T-helper 1 cell (primary cell): ENCODE data around the gene ARL15.

Source experiments
- DNase-seq, 5 donors: peaks; one replicate each; pipeline ENCODE4 v3.0.0-alpha.2; 2012 to 2020

Gene ARL15

GRCh38 chr5:54243483-54244080 lies 66.8 kb downstream of the ARL15 start:
- DNase-seq: peak in 2 of 5 donors; percentile 16 to 28

GRCh38 chr5:54242297-54242696 lies 68.1 kb downstream of the ARL15 start:
- DNase-seq: no peak

GRCh38 chr5:54234304-54234933 lies 76.0 kb downstream of the ARL15 start:
- DNase-seq: peak in 1 of 5 donors; percentile 12

- DNase-seq: no peak
Measured at GRCh38 chr5:54230936-54231685, 79.3 kb downstream of the ARL15 start.

- DNase-seq: peak; percentile 28 to 70 (median 45)
Measured at GRCh38 chr5:54229041-54229780, 81.2 kb downstream of the ARL15 start.

GRCh38 chr5:54227759-54228158 lies 82.6 kb downstream of the ARL15 start:
- DNase-seq: no peak

- DNase-seq: no peak
Measured at GRCh38 chr5:54227109-54227508, 83.3 kb downstream of the ARL15 start.

GRCh38 chr5:54226215-54226614 lies 84.2 kb downstream of the ARL15 start:
- no peak for DNase-seq

GRCh38 chr5:54224103-54224826 lies 86.1 kb downstream of the ARL15 start:
- DNase-seq: no peak

- DNase-seq: no peak
Measured at GRCh38 chr5:54222336-54222735, 88.0 kb downstream of the ARL15 start.

GRCh38 chr5:54221135-54221534 lies 89.2 kb downstream of the ARL15 start:
- DNase-seq: no peak

- DNase-seq: no peak
Measured at GRCh38 chr5:54220230-54221040, 89.9 kb downstream of the ARL15 start.

GRCh38 chr5:54217826-54218503 lies 92.4 kb downstream of the ARL15 start:
- DNase-seq: peak in 1 of 5 donors; percentile 25

GRCh38 chr5:54215233-54215736 lies 95.1 kb downstream of the ARL15 start:
- no peak for DNase-seq

GRCh38 chr5:54214722-54215121 lies 95.7 kb downstream of the ARL15 start:
- DNase-seq: no peak

- no peak for DNase-seq
Measured at GRCh38 chr5:54212331-54212730, 98.0 kb downstream of the ARL15 start.

- DNase-seq: no peak
Measured at GRCh38 chr5:54211912-54212311, 98.5 kb downstream of the ARL15 start.

GRCh38 chr5:54207566-54207965 lies 102.8 kb downstream of the ARL15 start:
- no peak for DNase-seq

- no peak for DNase-seq
Measured at GRCh38 chr5:54206580-54207229, 103.7 kb downstream of the ARL15 start.

- no peak for DNase-seq
Measured at GRCh38 chr5:54205918-54206317, 104.5 kb downstream of the ARL15 start.
